Stimulated activated CD8-positive, alpha-beta memory T cell treated with anti-CD3 and anti-CD28 coated beads, Interleukin-12 subunit alpha, Interleukin-12 subunit beta, amount 100 ng/mL, for 1 hour (primary cell): ENCODE results near the gene ZFHX3.

Experiments
- DNase-seq: peaks from one replicate; pipeline ENCODE4 v3.0.0-alpha.2; 2020; ENCODE audit warnings: low read depth

The ZFHX3 gene

GRCh38 chr16:72974142-72974769 is 73.7 kb downstream of the ZFHX3 start:
- DNase-seq = no peak

- no peak for DNase-seq
Observed at GRCh38 chr16:72972878-72973571, 74.9 kb downstream of the ZFHX3 start.

- no peak for DNase-seq
Observed at GRCh38 chr16:72971370-72971769, 76.6 kb downstream of the ZFHX3 start.

GRCh38 chr16:72970656-72971055 is 77.3 kb downstream of the ZFHX3 start:
- DNase-seq = no peak

GRCh38 chr16:72969812-72970211 is 78.1 kb downstream of the ZFHX3 start:
- no peak for DNase-seq

- no peak for DNase-seq
Observed at GRCh38 chr16:72969146-72969545, 78.8 kb downstream of the ZFHX3 start.

GRCh38 chr16:72967941-72968340 is 80.0 kb downstream of the ZFHX3 start:
- DNase-seq = no peak

- DNase-seq = no peak
Observed at GRCh38 chr16:72963533-72964315, 84.2 kb downstream of the ZFHX3 start.

- no peak for DNase-seq
Observed at GRCh38 chr16:72962347-72962746, 85.6 kb downstream of the ZFHX3 start.

- no peak for DNase-seq
Observed at GRCh38 chr16:72961863-72962262, 86.1 kb downstream of the ZFHX3 start.

GRCh38 chr16:72961115-72961832 is 86.7 kb downstream of the ZFHX3 start:
- DNase-seq = no peak

- DNase-seq = no peak
Observed at GRCh38 chr16:72960101-72960500, 87.8 kb downstream of the ZFHX3 start.

- DNase-seq = no peak
Observed at GRCh38 chr16:72959301-72959996, 88.5 kb downstream of the ZFHX3 start.

- no peak for DNase-seq
Observed at GRCh38 chr16:72958522-72959076, 89.3 kb downstream of the ZFHX3 start.

- no peak for DNase-seq
Observed at GRCh38 chr16:72957303-72958277, 90.3 kb downstream of the ZFHX3 start.

- DNase-seq = no peak
Observed at GRCh38 chr16:72956124-72957064, 91.5 kb downstream of the ZFHX3 start.

GRCh38 chr16:72952811-72953271 is 95.1 kb downstream of the ZFHX3 start:
- no peak for DNase-seq

GRCh38 chr16:72952404-72952803 is 95.5 kb downstream of the ZFHX3 start:
- DNase-seq = no peak

- no peak for DNase-seq
Observed at GRCh38 chr16:72951916-72952315, 96.0 kb downstream of the ZFHX3 start.
